HG02678 (cell line): ENCODE results near the gene TMC4.
A peak's percentile ranks its signal among the peaks of the same experiment; 100 is the strongest.
"Not testable (repeated sequence)": the region's sequence is repeated elsewhere in the genome, so short reads cannot be mapped to it uniquely, and the experiment has no call there.

Experiments used
- ATAC-seq: cut with Tn5 transposase; IDR thresholded peaks from one replicate; pipeline ENCODE4 v1.9.1; 2021; ENCODE audit warnings: mild to moderate bottlenecking, moderate library complexity; ENCODE audit not compliant: unreplicated experiment

Gene TMC4, protein sequence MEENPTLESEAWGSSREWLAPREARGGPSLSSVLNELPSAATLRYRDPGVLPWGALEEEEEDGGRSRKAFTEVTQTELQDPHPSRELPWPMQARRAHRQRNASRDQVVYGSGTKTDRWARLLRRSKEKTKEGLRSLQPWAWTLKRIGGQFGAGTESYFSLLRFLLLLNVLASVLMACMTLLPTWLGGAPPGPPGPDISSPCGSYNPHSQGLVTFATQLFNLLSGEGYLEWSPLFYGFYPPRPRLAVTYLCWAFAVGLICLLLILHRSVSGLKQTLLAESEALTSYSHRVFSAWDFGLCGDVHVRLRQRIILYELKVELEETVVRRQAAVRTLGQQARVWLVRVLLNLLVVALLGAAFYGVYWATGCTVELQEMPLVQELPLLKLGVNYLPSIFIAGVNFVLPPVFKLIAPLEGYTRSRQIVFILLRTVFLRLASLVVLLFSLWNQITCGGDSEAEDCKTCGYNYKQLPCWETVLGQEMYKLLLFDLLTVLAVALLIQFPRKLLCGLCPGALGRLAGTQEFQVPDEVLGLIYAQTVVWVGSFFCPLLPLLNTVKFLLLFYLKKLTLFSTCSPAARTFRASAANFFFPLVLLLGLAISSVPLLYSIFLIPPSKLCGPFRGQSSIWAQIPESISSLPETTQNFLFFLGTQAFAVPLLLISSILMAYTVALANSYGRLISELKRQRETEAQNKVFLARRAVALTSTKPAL

DNA sequence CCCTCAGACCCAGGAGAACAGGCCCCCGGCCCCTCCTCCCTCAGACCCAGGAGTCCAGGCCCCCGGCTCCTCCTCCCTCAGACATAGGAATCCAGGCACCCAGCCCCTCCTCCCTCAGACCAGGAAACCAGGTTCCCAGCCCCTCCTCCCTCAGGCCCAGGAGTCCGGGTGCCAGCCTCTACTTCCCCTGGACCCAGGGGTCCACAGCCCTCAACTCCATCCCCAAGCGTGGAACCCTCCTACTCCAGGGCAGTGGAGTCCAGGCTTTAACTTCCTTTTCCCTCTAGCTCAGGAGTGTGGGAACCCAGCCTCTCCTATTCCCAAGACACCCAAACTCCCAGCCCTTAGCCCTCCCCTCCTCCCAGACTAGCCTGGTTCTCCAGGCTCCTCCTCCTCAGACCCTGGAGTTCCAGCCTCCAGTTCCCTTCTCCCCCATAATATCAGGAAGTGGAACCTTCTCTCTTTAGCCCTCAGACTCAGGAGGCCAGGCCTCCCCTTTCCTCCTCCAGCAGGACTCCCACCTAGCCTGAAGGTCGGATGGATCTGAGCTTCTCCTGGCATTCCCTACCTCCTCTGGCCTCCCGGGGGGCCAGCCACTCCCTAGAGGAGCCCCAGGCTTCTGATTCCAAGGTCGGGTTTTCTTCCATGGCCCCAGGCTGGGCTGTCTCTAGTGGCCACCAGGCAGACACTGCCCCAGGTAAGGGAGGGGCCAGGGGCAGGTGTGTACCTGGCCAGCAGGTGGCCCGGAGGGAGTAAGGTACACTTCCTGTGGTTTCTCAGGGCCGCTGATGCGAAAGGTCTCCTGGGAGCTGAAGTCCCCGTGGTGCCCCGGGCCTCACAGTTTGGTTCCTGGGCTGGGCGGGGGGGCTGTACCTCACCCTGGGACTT lies at the start of gene TMC4:
TSS of gene TMC4 (minus strand) at position 690 of the 888 bp plus-strand sequence. CDS start at position 647, 43 bp downstream.
- no peak for ATAC-seq

DNA sequence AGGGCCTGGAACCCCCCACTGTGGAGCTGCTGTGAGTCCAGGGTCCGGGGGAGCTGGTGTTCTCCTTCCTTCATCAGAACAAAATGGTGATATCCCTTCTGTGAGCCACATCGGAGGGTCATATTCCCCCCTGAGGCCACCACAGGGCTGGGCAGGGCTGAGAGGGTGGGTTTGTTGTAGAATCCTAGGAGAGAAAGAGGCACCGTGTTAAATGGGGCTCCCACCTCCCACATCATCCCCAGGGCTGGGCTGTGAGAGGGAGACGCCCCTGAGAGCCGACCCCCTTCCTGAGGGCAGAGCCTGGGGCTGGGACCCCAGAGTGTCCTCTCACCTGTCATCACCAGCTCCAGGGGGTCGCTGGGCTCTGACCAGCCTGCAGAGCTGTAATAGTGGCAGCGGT lies 49.0 kb upstream of the TMC4 start:
- not testable (repeated sequence) for ATAC-seq

DNA sequence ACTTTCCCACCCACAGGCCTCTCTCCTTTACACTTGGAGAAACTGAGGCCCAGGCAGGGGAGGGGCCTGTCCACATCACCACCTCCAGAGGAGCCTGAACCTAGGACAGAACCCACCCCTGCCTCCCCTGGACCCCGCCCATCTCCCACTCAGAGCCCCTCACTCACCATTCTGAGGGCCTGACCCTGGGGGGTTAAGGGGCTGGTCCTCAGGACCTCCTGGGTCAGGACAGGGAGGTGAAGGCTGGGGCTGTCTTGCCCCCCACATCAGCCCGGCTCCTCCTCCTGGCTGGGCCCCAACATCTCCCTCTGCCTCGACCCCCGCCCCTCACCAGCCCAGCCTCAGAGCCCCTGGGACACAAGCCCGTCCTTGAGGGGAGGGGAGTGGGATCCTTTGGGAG lies 46.7 kb upstream of the TMC4 start:
- ATAC-seq, result not testable (repeated sequence)

DNA sequence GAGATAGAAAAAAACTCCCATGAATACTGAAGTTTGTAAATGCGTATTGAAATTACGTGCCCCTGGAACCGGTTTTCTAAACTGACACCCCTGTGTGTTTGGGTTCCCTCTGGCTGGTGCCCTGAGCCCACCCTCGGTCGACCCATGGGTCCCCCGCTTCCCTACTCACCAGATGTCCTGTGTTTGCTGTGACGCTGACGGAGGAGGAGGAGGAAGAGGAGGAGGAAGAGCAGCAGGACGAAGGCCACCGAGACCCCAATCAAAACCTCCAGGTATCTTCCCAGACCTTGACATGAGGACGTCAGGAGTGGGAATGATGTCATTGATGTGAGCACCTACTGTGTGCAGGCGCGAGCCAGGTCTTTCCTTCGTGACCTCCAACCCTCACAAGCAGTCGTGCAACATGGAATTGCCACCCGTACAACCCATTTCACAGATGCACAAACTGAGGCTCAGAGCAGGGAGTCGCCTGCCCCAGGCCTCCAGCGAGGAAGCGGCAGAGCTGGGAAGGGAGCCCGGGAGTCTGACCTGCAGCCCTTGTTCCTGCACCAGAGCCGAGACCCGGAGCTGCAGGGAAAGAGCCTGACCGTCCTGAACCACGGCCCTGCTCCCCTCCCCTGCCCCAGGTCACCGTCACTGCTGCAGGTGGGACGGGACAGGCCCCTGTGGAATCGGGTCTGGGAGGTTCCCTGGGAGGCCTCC lies 46.2 kb upstream of the TMC4 start:
- ATAC-seq, result no peak

DNA sequence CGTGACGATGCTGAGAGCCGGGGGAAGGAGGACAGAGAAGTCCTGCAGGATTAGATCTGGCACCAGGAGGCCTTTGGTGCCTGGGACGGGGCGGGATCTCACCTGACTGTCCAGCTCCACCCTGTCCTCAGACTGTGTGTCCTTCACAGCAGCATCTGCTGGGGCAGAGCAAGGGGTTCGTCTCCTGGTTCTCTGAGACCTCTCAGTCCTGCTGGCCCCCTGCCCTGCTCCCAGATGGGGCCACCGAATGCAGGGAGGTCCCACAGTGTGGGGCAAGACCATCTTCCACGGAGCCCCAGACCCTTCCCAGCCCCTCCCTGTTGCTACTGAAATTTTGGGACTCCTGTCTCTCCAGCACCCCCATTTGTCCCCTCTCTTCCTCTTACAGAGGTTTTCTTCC lies 45.3 kb upstream of the TMC4 start:
- ATAC-seq, result no peak

DNA sequence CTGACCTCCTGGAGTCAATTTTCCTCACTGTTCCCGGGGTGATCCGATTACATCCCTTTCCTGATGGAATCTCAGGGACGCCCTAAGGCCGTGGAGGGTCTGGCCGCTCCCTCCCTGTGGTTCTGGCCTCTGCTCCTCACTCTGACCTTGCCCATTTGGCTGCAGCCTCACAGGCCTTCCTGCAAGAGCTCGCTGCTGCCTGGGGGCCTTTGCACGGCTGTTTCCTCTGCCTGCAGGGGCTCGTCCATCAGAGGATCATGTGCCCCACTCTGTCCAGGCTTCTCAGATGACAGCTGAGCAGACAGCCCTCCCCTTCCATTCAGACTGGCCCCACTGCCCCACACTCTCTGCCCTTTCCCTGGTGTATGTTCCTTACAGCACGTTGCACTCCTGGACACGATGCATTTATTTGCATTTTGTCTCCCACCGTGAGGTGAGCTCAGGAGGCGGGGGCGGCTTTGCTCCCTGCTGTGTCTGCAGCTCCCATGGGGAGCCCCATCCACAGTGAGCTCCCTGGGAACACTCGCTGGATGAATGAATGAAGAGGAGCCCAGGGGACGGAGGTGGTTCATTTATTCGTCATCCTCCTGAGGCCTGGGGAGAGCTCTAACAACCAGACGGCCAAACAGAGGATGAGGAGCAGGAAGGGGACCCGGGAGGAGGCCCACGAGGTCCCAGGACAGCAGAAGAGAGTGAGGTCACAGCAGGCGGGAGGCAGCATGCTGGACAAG lies 44.7 kb upstream of the TMC4 start:
- not testable (repeated sequence) for ATAC-seq

DNA sequence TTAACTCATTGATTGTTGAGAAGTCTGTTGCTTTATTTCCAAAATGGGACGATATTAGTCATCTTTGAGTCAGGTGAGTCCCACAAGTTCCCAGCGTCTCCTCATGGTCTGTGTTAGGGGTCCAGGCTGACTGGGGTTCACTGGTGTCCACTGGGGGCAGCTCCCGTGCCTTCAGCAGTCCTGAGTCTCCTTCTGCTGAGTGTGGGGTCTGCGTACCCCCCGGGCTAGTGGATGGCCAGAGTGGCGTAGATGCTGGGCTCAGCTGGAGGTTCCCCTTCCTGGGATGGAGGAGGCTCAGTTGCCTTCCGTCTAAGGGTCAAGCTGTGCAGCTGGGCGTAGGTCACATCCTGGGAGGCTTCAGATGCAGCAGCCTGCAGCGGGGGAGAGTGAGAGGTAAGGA lies 43.9 kb upstream of the TMC4 start:
- no peak for ATAC-seq

DNA sequence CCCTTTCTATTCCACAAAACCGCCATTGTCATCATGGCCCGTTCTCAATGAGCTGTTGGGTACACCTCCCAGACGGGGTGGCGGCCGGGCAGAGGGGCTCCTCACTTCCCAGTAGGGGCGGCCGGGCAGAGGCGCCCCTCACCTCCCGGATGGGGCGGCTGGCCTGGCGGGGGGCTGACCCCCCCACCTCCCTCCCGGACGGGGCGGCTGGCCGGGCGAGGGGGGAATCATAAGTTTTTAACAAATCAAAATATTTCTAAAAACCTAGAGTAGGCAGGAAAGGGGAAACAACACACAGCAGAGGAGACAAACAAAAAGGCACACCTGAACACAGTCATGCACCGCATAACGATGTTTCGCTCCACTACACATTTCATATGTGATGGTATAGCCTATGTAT lies 41.8 kb upstream of the TMC4 start:
- ATAC-seq, result not testable (repeated sequence)

DNA sequence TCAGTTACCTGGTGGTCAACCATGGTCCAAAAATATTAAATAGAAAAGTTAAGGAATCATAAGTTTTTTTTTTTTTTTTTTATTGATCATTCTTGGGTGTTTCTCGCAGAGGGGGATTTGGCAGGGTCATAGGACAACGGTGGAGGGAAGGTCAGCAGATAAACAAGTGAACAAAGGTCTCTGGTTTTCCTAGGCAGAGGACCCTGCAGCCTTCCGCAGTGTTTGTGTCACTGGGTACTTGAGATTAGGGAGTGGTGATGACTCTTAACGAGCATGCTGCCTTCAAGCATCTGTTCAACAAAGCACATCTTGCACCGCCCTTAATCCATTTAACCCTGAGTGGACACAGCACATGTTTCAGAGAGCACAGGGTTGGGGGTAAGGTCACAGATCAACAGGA lies 41.3 kb upstream of the TMC4 start:
- not testable (repeated sequence) for ATAC-seq

DNA sequence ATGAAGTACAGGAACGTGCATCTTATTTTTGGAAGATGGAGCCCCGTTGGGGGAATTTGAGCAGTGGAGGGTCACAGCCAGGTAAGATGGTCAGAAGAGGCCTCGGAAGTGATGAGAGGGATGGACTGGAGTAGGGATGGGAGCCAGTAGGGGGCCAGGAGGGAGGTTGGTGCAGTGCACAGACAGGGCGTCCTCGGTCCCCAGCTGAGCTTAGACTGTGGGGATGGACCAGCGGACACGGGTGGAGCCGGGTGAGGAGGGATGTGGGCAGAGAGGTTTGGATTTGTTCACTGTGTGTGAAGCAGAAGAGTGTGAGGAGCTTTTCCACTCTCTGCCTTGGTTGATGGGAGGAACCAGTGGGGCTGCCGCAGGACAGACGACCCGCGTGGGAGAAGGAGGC lies 38.3 kb upstream of the TMC4 start:
- no peak for ATAC-seq

DNA sequence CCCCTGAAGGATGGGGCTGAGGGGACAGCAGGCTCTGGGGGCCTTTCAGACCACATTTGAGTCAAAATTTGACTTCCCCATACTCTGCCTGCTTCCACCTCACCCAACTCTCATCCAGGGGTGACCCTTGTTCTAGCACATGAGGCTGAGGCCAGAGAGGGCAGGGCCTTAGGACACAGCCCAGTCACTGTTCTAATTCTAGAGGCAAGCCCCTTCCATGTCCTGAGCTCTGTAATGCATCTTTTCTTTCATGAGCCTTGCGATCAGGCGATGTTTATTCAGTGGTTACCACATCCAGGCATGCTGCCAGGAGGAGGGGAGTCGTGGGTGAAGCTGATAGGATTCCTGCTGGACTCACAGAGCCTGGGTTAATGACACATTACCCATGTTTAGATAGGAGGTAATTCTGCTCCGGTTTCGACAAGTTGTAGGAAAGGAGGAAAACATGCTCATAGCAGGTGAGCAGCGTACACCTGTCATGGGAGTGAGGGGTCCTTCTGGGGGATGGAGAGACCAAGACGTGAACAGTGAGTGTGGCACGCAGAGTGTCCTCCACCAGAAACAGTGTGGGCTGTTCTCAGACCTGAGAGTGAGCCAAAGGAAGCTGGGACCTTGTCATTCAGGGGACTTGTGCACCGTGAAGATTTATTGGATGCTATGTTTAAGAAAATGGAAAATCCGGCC lies 37.0 kb upstream of the TMC4 start:
- no peak for ATAC-seq

DNA sequence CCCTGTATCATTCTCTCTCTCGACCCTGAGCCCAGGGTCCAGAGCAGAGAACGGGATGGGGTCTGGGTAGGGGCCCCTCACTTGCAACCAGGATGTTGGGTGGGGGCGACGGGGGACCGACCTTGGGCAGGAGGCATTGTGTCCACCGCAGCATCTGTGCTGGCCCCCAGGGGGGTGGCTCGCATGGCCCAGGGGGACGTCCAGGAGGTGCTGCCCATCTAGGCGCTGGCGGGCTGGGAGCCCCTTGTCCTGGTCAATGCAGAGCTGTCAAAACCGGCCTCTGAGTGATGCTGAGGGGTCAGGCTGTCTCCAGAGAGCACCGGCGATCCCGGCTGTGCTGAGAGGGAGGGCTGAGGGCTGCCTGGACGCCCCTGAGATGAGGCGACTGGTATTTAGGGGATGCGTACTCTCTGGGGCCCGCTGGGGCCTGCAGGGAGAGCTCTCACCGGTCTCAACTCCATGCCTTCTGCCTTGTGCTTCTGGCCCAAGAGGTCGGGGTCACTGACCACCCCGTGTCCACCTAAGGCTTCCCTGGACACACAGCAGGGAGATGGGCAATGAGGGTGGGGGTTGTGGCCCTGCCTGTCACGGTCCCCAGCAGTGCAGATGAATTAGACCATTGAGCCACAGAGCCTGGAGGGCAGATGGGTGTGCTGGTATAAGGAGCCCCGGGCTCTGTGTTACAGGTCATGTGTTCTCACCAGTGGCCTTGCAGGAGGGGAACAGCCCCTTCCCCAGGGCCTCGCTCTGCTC lies 36.3 kb upstream of the TMC4 start:
- ATAC-seq, result no peak

DNA sequence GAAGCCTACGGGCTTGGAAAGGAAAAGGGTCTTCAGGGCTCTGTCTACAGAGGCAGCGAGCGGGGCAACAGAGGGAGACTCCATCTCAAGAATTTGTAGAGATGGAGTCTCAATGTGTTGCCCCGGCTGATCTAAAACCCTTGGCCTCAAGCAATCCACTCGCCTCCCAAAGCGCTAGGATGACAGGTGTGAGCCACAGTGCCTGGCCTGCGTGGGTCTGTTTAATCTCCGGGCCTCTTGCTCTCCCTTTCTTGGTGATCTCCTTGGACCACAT lies 35.8 kb upstream of the TMC4 start:
- ATAC-seq, result no peak

DNA sequence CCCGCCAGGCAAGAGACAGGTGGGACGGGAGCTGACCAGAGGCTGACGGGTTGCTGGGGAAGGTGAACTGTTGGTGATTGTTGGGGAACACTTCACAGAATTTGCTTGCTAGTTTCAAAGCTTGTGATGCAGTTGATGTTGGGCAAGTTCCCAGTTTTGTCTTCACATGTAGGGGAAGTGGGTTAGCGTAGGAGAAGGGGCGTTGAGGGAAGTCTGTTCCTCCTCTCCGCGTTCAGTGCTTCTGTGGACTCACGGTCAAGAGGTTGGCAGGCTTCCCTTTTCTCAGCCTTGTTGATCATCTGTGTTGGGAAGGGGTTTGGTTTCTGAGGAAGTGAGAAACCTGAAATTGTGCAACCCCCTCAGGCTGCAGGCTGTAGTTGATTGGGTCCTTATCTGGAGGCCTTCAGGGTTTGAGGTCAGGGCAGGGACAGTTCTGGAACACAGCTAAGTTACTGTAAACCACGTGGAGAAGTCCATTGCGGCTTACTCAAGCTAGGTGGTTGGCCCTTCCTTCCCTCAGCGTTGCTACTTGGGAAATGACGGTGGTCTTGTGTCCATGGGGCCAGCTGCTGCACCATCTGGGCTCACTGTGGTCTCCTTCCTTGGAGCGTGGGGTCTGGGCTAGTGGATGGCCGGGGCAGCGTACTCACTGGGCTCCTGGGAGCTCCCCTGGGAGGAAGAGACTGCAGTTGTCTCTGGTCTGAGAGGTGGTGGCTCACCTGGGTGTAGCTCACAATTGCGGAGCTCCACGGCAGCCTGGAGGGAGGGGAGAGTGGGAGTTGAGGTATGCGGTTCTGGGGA lies 35.2 kb upstream of the TMC4 start:
- ATAC-seq, result peak; percentile 48

DNA sequence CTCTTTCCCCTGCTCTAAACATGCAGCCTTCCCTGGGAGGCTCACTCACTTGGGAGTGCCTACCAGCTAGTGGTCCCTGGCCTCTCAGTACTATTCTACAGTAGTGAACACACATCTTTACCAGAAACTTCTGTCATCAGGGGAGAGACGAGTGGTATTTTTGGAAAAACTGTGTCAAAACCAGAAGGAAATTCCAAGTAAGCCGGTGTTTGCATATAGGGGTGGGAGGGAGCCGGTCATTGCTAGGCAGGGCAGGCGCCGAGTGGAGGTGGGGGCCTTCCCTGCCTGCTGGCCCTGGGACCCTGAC lies 34.7 kb upstream of the TMC4 start:
- ATAC-seq, result no peak

DNA sequence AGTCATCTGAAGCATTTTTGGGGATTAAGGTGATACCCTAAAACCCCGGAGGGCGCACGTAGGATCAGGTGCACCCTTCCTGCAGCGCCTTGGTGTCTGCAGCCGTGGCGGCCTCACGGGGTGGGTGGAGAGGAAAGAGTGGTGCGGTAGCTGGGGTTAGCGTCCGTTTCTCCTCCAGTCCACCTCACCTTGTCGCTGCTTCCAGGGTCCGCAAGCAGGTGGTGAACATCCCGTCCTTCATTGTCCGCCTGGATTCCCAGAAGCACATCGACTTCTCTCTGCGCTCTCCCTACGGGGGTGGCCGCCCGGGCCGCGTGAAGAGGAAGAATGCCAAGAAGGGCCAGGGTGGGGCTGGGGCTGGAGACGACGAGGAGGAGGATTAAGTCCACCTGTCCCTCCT lies 34.2 kb upstream of the TMC4 start:
- ATAC-seq, result not testable (repeated sequence)

DNA sequence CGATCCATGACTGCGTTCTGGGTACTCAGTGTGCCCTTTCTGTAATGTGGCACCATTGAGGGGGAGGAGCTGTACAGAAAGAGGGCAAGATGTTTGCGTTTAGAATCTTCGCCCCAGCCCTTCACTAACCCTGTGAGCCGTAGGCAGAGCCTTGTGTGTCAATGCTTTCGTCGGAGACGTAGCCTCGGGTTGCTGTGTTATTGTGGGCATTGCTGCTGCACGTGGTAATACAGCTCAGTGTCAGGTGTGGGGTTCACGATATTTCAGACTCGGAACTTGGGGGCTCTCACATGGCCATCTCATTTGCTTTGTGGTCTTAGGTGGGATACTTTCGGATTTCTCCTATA lies 33.8 kb upstream of the TMC4 start:
- no peak for ATAC-seq

DNA sequence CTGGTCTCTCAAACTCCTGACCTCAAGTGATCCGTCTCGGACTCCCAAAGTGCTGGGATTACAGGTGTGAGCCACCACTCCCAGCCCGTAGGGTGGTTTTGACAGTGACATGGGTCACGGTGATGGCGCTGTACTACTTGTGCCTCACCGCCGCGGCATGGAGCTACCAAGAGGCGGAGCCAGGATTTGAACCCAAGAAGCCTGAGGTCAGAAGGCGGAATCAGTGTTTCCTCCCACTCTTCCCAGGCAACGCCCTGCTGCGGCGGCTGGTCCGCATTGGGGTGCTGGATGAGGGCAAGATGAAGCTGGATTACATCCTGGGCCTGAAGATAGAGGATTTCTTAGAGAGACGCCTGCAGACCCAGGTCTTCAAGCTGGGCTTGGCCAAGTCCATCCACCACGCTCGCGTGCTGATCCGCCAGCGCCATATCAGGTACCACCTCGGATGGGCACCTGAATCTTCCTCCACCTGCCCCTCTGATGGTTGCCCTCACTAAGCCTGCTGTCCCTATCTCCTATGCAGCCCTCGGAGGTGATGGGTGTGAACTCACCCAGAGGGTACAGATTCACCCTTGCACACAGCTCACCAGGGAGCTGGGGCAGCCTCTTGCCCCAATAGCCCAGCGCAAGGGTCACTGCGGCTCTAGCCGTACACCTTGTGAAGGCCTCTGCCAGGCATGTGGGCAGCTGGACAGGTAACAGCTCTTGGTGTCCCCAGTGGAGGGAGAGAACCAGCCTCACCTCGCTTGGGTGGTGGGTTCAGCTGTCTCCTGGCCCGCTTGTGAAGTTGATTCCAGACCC lies 33.3 kb upstream of the TMC4 start:
- no peak for ATAC-seq
